OCI-LY3 (cell line): Measurements from ENCODE around the gene HMGCLL1.

ENCODE experiments used
- CTCF ChIP-seq: fragments of 200-600, 300-600 bp; sonication (generic); IDR thresholded peaks from 2 replicates; pipeline ENCODE4 v1.5.1; 2014; ENCODE audit warnings: antibody characterized with exemption, low read length, low read depth
- EZH2phosphoT487 ChIP-seq: fragments of 200-600 bp; shearing (Covaris generic); IDR thresholded peaks from 2 replicates; pipeline ENCODE4 v1.6.1; 2018; ENCODE audit warnings: antibody characterized with exemption, mixed run types, low read depth

- no peak for TF ChIP-seq CTCF
- TF ChIP-seq EZH2phosphoT487, result no peak
Observed at GRCh38 chr6:55423933-55424332, 155.1 kb downstream of the HMGCLL1 start.
